SK-N-SH (cell line): ENCODE data around the gene CALU. TPM values are rescaled to one million over a fixed set of nuclear protein-coding genes. Genes with fewer than 3 reads are reported as not detected.

ENCODE experiments used
- CTCF ChIA-PET: fragments of 300-600, 350-600 bp; formaldehyde crosslinking; extraction: SDS; loops from one replicate; lab custom pipeline; 2021; lab: Yijun Ruan, JAX
- POLR2A ChIA-PET: fragments of 350-600 bp; sonication (Branson Sonifier 250); formaldehyde crosslinking; extraction: SDS; loops from one replicate; lab custom pipeline; 2020; ENCODE audit warnings: antibody characterized with exemption, inconsistent platforms; lab: Yijun Ruan, JAX
- DNase-seq: peaks from one replicate; pipeline ENCODE4 v3.0.0; 2012
- H2AFZ ChIP-seq: fragments of 200-600 bp; sonication (generic); 2 replicates; pipeline ENCODE4 v1.8.1; 2016; ENCODE audit warnings: antibody characterized with exemption, mild to moderate bottlenecking, low read depth
- H3F3A ChIP-seq: fragments of 200-600 bp; sonication (generic); replicated peaks from 2 replicates; pipeline ENCODE3; 2016; ENCODE audit warnings: antibody characterized with exemption, mild to moderate bottlenecking; ENCODE audit not compliant: insufficient read depth
- H3K27ac ChIP-seq, 2 experiments: fragments of 200-500 bp in 1 of 2; fragments of 200-600 bp in 1 of 2; sonication (Bioruptor generic) in 1 of 2; sonication (generic), shearing (Covaris generic) in 1 of 2; 2 replicates each; pipeline versions ENCODE4 v1.5.1 to v1.6.1; 2014 to 2016; ENCODE audit warnings: low read depth in 2 of 2, inconsistent platforms in 1 of 2, low read length in 1 of 2, mild to moderate bottlenecking in 1 of 2, mixed read lengths in 1 of 2
- H3K27me3 ChIP-seq: fragments of 200-600 bp; sonication (generic), shearing (Covaris generic); 2 replicates; pipeline ENCODE4 v1.6.1; 2016; ENCODE audit warnings: mixed run types; ENCODE audit not compliant: insufficient read depth
- H3K36me3 ChIP-seq, 2 experiments: fragments of 200-500 bp in 1 of 2; fragments of 200-600 bp in 1 of 2; sonication (Bioruptor generic) in 1 of 2; sonication (generic) in 1 of 2; replicated peaks in 1 of 2; 2 replicates each; pipeline versions ENCODE3 to v1.5.1; 2014 to 2016; ENCODE audit warnings: low read length in 1 of 2, mild to moderate bottlenecking in 1 of 2; ENCODE audit not compliant: insufficient read depth in 2 of 2, control insufficient read depth in 1 of 2
- H3K4me1 ChIP-seq, 2 experiments: fragments of 200-500 bp in 1 of 2; fragments of 200-600 bp in 1 of 2; sonication (Bioruptor generic) in 1 of 2; sonication (generic), shearing (Covaris generic) in 1 of 2; 2 replicates each; pipeline versions ENCODE4 v1.5.1 to v1.6.1; 2014 to 2016; ENCODE audit warnings: low read depth in 1 of 2, low read length in 1 of 2, mixed run types in 1 of 2; ENCODE audit not compliant: insufficient read depth in 2 of 2, control insufficient read depth in 1 of 2
- H3K4me2 ChIP-seq: fragments of 200-600 bp; sonication (generic), shearing (Covaris generic); 2 replicates; pipeline ENCODE4 v1.6.1; 2017; ENCODE audit warnings: mixed run types
- H3K4me3 ChIP-seq, 2 experiments: fragments of 200-500 bp in 1 of 2; fragments of 200-600 bp in 1 of 2; sonication (Bioruptor generic) in 1 of 2; sonication (generic), shearing (Covaris generic) in 1 of 2; 2 replicates each; pipeline versions ENCODE4 v1.5.1 to v1.8.1; 2014 to 2016; ENCODE audit warnings: low read depth in 2 of 2, inconsistent platforms in 1 of 2, low read length in 1 of 2, mild to moderate bottlenecking in 1 of 2, mixed read lengths in 1 of 2, moderate library complexity in 1 of 2
- H3K79me2 ChIP-seq: fragments of 200-600 bp; sonication (generic); 2 replicates; pipeline ENCODE4 v1.8.1; 2017; ENCODE audit warnings: mild to moderate bottlenecking; ENCODE audit not compliant: insufficient read depth
- H3K9ac ChIP-seq: fragments of 200-600 bp; sonication (generic); 2 replicates; pipeline ENCODE4 v1.6.1; 2017; ENCODE audit warnings: mixed run types
- H3K9me2 ChIP-seq: fragments of 200-600 bp; sonication (generic); 2 replicates; pipeline ENCODE4 v1.6.1; 2017; ENCODE audit warnings: mixed run types
- H3K9me3 ChIP-seq: fragments of 200-600 bp; sonication (generic); 2 replicates; pipeline ENCODE4 v1.6.1; 2017; ENCODE audit warnings: mixed run types, mild to moderate bottlenecking, moderate library complexity
- H4K20me1 ChIP-seq: fragments of 200-600 bp; sonication (generic); 2 replicates; pipeline ENCODE4 v1.6.1; 2017; ENCODE audit warnings: mild to moderate bottlenecking, mixed run types; ENCODE audit not compliant: insufficient read depth
- ELF1 ChIP-seq: IDR thresholded peaks from 2 replicates; pipeline ENCODE4 v1.4.0; 2012
- EZH2phosphoT487 ChIP-seq: fragments of 200-600 bp; sonication (generic); IDR thresholded peaks from 2 replicates; pipeline ENCODE4 v1.6.1; 2017; ENCODE audit warnings: low read depth, mixed run types, mild to moderate bottlenecking, antibody characterized with exemption, moderate library complexity, borderline replicate concordance
- GABPA ChIP-seq: IDR thresholded peaks from 2 replicates; pipeline ENCODE4 v1.4.0; 2012; ENCODE audit warnings: low read depth, mild to moderate bottlenecking
- IRF3 ChIP-seq: fragments of 150-350 bp; IDR thresholded peaks from 2 replicates; pipeline ENCODE4 v1.6.1; 2016; ENCODE audit warnings: mild to moderate bottlenecking, low read depth, low read length
- JUND ChIP-seq: IDR thresholded peaks from 2 replicates; pipeline ENCODE4 v1.4.0; 2012
- MXI1 ChIP-seq: IDR thresholded peaks from 2 replicates; pipeline ENCODE4 v1.6.1; 2012; ENCODE audit warnings: mild to moderate bottlenecking, low read depth, low read length, improper control_type of control experiment
- NFIC ChIP-seq: IDR thresholded peaks from 2 replicates; pipeline ENCODE4 v1.4.0; 2012; ENCODE audit warnings: borderline replicate concordance
- RAD21 ChIP-seq: IDR thresholded peaks from 2 replicates; pipeline ENCODE4 v1.6.1; 2012; ENCODE audit warnings: mild to moderate bottlenecking, low read length
- RFX5 ChIP-seq: IDR thresholded peaks from 2 replicates; pipeline ENCODE4 v1.6.1; 2012; ENCODE audit warnings: mild to moderate bottlenecking, improper control_type of control experiment, low read length
- SMC3 ChIP-seq: IDR thresholded peaks from 2 replicates; pipeline ENCODE4 v1.6.1; 2012; ENCODE audit warnings: low read depth, low read length, improper control_type of control experiment
- TAF1 ChIP-seq: IDR thresholded peaks from 2 replicates; pipeline ENCODE4 v1.6.1; 2012; ENCODE audit warnings: low read depth, mild to moderate bottlenecking, low read length, moderate library complexity, borderline replicate concordance
- USF1 ChIP-seq: IDR thresholded peaks from 2 replicates; pipeline ENCODE4 v1.4.0; 2012; ENCODE audit warnings: low read depth, borderline replicate concordance
- YY1 ChIP-seq: IDR thresholded peaks from 2 replicates; pipeline ENCODE4 v1.4.0; 2012; ENCODE audit warnings: low read depth, mild to moderate bottlenecking
- ZBTB33 ChIP-seq: IDR thresholded peaks from 2 replicates; pipeline ENCODE4 v1.4.0; 2012; ENCODE audit warnings: low read depth, borderline replicate concordance
- WGBS: methylation state at CpG from one replicate; pipeline ENCODE4 v1.1.6; 2017; ENCODE audit warnings: low lambda C conversion rate; 5-methylcytosine and 5-hydroxymethylcytosine counted together
- polyA plus RNA-seq, 3 experiments: library from polyadenylated mRNA; depleted of rRNA; stranded (reverse); fragments of >200 nt; gene quantifications; 2 replicates each; pipeline ENCODE4 v1.2.3, GENCODE V29; 2012
- TF ChIP-seq, protein P1 (sequence below): IDR thresholded peaks from 2 replicates; pipeline ENCODE4 v1.6.1; 2012; ENCODE audit warnings: mild to moderate bottlenecking, low read depth, low read length, moderate library complexity

The CALU gene
- polyA plus RNA-seq, 1 of the 3 experiments (the other 2 are of a cell fraction): 195 TPM

GRCh38 chr7:128759242-128759641 lies 20.1 kb downstream of the CALU start:
- H3K27me3 ChIP-seq: no peaks in the 10 kb centered on the region
- H3K9me3 ChIP-seq: no peaks in the 10 kb centered on the region
- no peak for DNase-seq
- peaks cover 57% of the 10 kb centered on the region for H3F3A ChIP-seq
- peaks cover 79% of the 10 kb centered on the region for H3K79me2 ChIP-seq
- no peaks in the 10 kb centered on the region for H3K9me2 ChIP-seq
- H3K4me2 ChIP-seq: no peak overlapping the region
- no peak overlapping the region for H3K27ac ChIP-seq
- H4K20me1 ChIP-seq: peaks cover 58% of the 10 kb centered on the region
- no peak overlapping the region for H3K9ac ChIP-seq
- ChIA-PET POLR2A (no interaction called here), CTCF (interaction anchor here (1.3 to 1.7 kb wide), 2 partner anchors 11 to 27 kb away, joined by 3 to 4 read pairs; no protein-coding TSS in a partner anchor)
- no peak overlapping the region for H3K4me3 ChIP-seq
- no peak overlapping the region for H2AFZ ChIP-seq
- H3K4me1 ChIP-seq: peaks cover 26 to 32% of the 10 kb centered on the region in 2 experiments
- TF ChIP-seq RFX5: no peak
- TF ChIP-seq, all 33 proteins: peak for 0
- H3K36me3 ChIP-seq: peaks cover 60 to 82% of the 10 kb centered on the region in 2 experiments

DNA sequence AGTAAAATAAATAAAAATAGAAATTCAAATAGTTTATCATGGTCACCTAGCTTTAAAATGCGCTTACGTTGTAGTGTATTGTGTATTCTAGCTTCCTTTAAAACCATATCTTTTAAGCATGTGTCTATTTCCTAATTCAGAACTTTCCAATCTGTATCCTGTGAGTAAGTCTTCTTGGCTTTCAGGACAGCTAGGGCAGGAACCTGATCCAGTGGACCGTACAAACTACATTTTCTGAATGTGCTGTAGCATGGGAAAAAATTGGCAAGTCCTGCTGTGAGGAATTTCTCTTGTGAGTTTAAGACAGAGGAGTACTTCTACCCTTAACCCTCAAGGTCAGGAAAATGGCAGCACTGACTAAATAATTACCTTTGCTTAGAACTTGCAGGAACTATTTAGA lies 24.4 kb downstream of the CALU start:
- no peak for DNase-seq
- no peak overlapping the region for H3K4me2 ChIP-seq
- H3K27ac ChIP-seq: no peak overlapping the region
- no peaks in the 10 kb centered on the region for H3K27me3 ChIP-seq
- H3K79me2 ChIP-seq: peaks cover 90% of the 10 kb centered on the region
- no peaks in the 10 kb centered on the region for H3K9me2 ChIP-seq
- no peak overlapping the region for H2AFZ ChIP-seq
- 0 out of 4 replicates have a peak, but pooled peaks cover 0 to 7% of the 10 kb centered on the region in 2 experiments for H3K4me1 ChIP-seq
- no peak overlapping the region for H3K4me3 ChIP-seq
- 98% methylated on average over 3 of the region's 3 CpGs for WGBS
- peaks cover 32% of the 10 kb centered on the region for H3F3A ChIP-seq
- POLR2A ChIA-PET: no interaction called here
- CTCF ChIA-PET: no interaction called here
- no peak for TF ChIP-seq ZBTB33
- TF ChIP-seq IRF3: no peak
- TF ChIP-seq USF1: no peak
- TF ChIP-seq ELF1: no peak
- TF ChIP-seq EZH2phosphoT487: no peak
- no peak for TF ChIP-seq SMC3
- TF ChIP-seq, protein P1, sequence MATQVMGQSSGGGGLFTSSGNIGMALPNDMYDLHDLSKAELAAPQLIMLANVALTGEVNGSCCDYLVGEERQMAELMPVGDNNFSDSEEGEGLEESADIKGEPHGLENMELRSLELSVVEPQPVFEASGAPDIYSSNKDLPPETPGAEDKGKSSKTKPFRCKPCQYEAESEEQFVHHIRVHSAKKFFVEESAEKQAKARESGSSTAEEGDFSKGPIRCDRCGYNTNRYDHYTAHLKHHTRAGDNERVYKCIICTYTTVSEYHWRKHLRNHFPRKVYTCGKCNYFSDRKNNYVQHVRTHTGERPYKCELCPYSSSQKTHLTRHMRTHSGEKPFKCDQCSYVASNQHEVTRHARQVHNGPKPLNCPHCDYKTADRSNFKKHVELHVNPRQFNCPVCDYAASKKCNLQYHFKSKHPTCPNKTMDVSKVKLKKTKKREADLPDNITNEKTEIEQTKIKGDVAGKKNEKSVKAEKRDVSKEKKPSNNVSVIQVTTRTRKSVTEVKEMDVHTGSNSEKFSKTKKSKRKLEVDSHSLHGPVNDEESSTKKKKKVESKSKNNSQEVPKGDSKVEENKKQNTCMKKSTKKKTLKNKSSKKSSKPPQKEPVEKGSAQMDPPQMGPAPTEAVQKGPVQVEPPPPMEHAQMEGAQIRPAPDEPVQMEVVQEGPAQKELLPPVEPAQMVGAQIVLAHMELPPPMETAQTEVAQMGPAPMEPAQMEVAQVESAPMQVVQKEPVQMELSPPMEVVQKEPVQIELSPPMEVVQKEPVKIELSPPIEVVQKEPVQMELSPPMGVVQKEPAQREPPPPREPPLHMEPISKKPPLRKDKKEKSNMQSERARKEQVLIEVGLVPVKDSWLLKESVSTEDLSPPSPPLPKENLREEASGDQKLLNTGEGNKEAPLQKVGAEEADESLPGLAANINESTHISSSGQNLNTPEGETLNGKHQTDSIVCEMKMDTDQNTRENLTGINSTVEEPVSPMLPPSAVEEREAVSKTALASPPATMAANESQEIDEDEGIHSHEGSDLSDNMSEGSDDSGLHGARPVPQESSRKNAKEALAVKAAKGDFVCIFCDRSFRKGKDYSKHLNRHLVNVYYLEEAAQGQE: no peak
- no peak for TF ChIP-seq TAF1
- no peak for TF ChIP-seq JUND
- TF ChIP-seq GABPA: no peak
- TF ChIP-seq MXI1: no peak
- TF ChIP-seq NFIC: no peak
- TF ChIP-seq YY1: no peak
- TF ChIP-seq RAD21: no peak
- TF ChIP-seq RFX5: no peak
- TF ChIP-seq, all 33 proteins: peak for 0
- Histone ChIP-seq H3K9ac (no peak overlapping the region), H4K20me1 (peaks cover 36% of the 10 kb centered on the region), H3K9me3 (no peaks in the 10 kb centered on the region), H3K36me3 (peaks cover 70 to 97% of the 10 kb centered on the region in 2 experiments)
